Immature natural killer cell (primary cell): Measurements from ENCODE around the gene NFIA. TPM values are rescaled to one million over a fixed set of nuclear protein-coding genes. Genes with fewer than 3 reads are reported as not detected.

Experiments
- DNase-seq, 3 donors: peaks; one replicate each; pipeline ENCODE4 v3.0.0; 2022; ENCODE audit warnings: mixed read lengths in 1 of 3
- H3K27ac Mint-ChIP-seq, 6 donors: one replicate each; pipeline ENCODE4 v1.8.0; 2020; ENCODE audit warnings: mixed read lengths in 6 of 6, mild to moderate bottlenecking in 5 of 6, inconsistent platforms in 4 of 6, moderate library complexity in 3 of 6
- H3K27me3 Mint-ChIP-seq, 3 donors: one replicate each; pipeline ENCODE4 v1.8.0; 2020 to 2021; ENCODE audit warnings: low read depth in 3 of 3, mild to moderate bottlenecking in 3 of 3, mixed read lengths in 3 of 3, moderate library complexity in 3 of 3, inconsistent platforms in 1 of 3
- H3K36me3 Mint-ChIP-seq, 3 donors: one replicate each; pipeline ENCODE4 v1.8.0; 2020; ENCODE audit warnings: mixed read lengths in 3 of 3, inconsistent platforms in 2 of 3, mild to moderate bottlenecking in 2 of 3
- H3K4me1 Mint-ChIP-seq, 2 donors: one replicate each; pipeline ENCODE4 v1.8.0; 2020; ENCODE audit warnings: inconsistent platforms in 2 of 2, mild to moderate bottlenecking in 2 of 2, mixed read lengths in 2 of 2, moderate library complexity in 1 of 2
- H3K4me3 Mint-ChIP-seq, 5 donors: one replicate each; pipeline ENCODE4 v1.8.0; 2020; ENCODE audit warnings: mild to moderate bottlenecking in 5 of 5, mixed read lengths in 5 of 5, inconsistent platforms in 3 of 5, moderate library complexity in 3 of 5
- H3K9me3 Mint-ChIP-seq, 6 donors: one replicate each; pipeline ENCODE4 v1.8.0; 2020; ENCODE audit warnings: mild to moderate bottlenecking in 6 of 6, mixed read lengths in 6 of 6, inconsistent platforms in 4 of 6, moderate library complexity in 3 of 6
- polyA plus RNA-seq, 3 donors: library from polyadenylated mRNA; unstranded; fragments of 300-500 nt; fragmentation: Illumina TruSeq; gene quantifications; one replicate each; pipeline ENCODE4 v1.2.3, GENCODE V29; 2021

Gene NFIA
- polyA plus RNA-seq, 3 donors from 2014 or later = 1.7 to 11.5 (median 3.9) TPM

DNA sequence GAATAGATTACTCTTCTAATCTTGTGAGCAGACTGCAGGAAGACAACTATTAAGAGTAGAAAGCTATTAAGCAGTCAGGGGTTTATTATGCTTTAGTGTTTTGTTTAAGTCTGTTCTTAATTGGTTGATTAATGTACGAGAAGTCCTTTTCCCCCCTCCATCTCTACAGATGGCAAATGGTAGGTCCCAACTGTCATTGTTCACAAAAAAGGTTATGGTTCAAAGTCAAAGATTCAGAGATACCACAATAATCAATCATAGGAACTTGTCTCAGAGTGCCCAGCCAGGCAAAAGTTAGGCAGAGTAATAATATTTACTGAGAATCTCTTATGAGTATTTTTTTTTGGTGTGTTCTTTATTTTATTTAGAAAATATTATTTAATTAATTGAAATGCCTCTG is 26.8 kb downstream of the NFIA start:
- no peak overlapping the region for H3K27ac Mint-ChIP-seq
- no peak for DNase-seq
- H3K4me1 Mint-ChIP-seq = no peaks in the 10 kb centered on the region
- H3K27me3 Mint-ChIP-seq = peaks cover 0 to 7% (median 0%) of the 10 kb centered on the region in 3 donors
- H3K36me3 Mint-ChIP-seq = no peaks in the 10 kb centered on the region
- H3K9me3 Mint-ChIP-seq = no peaks in the 10 kb centered on the region
- H3K4me3 Mint-ChIP-seq = no peak overlapping the region

DNA sequence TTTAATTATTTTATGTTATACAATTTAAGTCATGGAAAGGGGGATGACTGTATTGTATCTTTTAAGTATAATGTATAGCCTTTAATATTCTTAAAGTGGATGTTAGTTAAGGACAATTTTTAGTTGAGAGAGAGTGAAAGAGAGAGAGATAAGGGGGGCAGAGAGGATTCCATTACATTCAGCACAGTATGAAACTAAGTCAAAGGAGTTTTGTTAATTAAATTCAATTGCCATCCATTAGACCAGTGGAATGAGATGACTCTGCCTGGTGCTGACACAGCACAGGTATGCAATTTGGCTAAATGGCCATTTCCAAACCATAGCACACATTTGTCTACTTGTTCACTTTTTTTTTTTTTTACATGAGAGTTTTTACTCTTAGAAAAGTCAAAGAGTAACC is 27.5 kb downstream of the NFIA start:
- Mint-ChIP-seq H3K36me3 (no peaks in the 10 kb centered on the region), H3K4me1 (no peaks in the 10 kb centered on the region), H3K9me3 (no peaks in the 10 kb centered on the region), H3K4me3 (no peak overlapping the region), H3K27ac (no peak overlapping the region), H3K27me3 (peaks cover 0 to 7% (median 0%) of the 10 kb centered on the region in 3 donors)
- no peak for DNase-seq

DNA sequence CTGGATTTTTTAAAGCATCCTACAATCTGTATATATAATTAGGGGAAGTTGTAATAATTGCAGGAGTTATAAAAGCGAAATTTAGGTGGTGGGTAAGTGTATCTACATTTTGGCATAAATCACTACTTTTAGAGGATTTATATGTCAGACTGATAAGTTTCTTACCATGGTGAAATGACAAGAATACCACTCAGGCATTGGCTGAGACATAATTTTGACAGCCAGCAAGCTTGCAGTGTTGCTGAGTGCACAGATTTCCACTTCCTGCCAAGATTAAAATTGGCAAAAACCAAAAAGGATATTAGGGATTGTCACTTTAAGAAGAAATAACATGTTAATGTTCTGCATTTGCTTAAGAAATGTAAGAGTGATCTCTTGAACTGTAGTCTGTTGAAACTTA is 28.2 kb downstream of the NFIA start:
- H3K4me3 Mint-ChIP-seq = no peak overlapping the region
- H3K36me3 Mint-ChIP-seq = no peaks in the 10 kb centered on the region
- DNase-seq = no peak
- H3K27ac Mint-ChIP-seq = no peak overlapping the region
- H3K9me3 Mint-ChIP-seq = no peaks in the 10 kb centered on the region
- no peaks in the 10 kb centered on the region for H3K4me1 Mint-ChIP-seq
- H3K27me3 Mint-ChIP-seq = peaks cover 0 to 7% (median 0%) of the 10 kb centered on the region in 3 donors

DNA sequence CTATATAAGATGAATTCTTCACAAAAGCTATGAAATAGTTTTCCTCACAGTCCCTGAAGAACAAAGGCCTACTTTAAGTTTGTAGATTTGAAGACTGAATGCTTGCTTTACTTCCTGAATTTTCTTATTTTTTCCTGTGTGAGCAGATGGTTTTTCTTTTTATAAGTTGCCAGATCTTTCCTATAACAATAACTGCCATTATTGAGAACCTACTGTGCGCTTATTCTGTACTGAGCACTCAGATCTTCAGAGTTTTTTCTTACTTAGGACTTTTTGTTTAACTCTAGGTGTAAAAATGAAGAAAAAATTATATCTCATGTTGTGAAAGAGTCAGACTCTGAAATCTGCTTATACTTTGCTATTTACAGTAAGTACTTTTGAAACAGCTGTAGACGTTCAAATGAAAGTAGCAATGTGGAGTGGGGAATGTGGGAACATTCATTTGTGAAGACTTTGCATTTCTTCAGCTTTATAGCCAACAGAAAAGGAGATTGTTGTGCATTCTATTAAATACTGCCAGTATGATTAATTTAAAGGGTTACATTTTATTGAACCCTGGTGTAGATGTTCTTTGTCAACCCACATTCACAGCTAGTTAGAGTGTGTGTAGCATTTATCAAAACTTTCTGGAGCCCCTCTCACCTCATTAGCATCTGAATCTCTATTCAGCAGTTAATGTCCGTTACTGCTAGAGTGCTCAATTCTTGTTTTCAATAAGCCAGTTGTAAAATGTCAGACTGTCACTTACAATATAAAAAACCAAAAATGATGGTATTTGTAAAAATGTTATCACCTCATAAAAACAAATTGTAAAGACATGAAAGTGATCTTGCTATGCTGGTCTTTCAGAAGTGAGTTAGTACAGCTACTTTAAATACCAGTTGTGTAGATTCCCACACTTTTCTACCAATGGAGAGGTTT is 29.0 kb downstream of the NFIA start:
- DNase-seq = no peak
- Mint-ChIP-seq H3K27me3 (peaks cover 0 to 7% (median 3%) of the 10 kb centered on the region in 3 donors), H3K9me3 (no peaks in the 10 kb centered on the region), H3K27ac (no peak overlapping the region), H3K4me3 (no peak overlapping the region), H3K36me3 (peaks cover 0 to 4% (median 0%) of the 10 kb centered on the region in 3 donors), H3K4me1 (no peaks in the 10 kb centered on the region)

DNA sequence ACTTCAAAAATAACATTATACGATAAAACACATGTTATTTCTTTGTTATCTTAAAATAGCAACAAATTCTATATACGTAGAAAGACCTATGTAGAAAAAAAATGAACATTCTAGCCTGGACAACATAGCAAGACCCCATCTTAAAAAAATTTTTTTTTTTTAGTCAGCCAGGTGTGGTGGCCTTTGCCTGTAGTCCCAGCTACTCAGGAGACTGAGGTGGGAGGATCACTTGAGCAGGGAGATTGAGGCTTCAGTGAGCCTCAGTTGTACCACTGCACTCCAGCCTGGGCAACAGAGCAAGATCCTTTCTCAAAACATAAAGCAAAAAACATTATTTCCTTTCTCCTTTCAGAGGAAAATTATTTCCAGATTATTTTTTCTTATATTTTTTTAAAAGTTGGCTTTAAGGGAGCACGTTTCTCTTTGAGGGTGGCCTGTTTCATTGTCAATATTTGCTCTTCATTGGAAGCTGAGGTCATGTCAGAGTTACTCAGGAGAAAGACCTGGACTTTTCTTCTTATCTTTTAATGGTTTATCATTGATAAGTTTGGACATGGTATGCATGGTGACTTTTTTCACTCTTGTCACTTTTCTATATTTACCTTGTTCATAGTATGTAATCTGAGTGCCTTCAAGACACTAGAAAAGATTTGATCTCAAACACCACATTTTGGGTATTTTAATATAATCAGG is 32.0 kb downstream of the NFIA start:
- H3K27me3 Mint-ChIP-seq = peaks cover 0 to 3% (median 2%) of the 10 kb centered on the region in 3 donors
- no peaks in the 10 kb centered on the region for H3K4me1 Mint-ChIP-seq
- no peaks in the 10 kb centered on the region for H3K9me3 Mint-ChIP-seq
- peaks cover 0 to 4% (median 0%) of the 10 kb centered on the region in 3 donors for H3K36me3 Mint-ChIP-seq
- DNase-seq = no peak
- no peak overlapping the region for H3K4me3 Mint-ChIP-seq
- no peak overlapping the region for H3K27ac Mint-ChIP-seq

DNA sequence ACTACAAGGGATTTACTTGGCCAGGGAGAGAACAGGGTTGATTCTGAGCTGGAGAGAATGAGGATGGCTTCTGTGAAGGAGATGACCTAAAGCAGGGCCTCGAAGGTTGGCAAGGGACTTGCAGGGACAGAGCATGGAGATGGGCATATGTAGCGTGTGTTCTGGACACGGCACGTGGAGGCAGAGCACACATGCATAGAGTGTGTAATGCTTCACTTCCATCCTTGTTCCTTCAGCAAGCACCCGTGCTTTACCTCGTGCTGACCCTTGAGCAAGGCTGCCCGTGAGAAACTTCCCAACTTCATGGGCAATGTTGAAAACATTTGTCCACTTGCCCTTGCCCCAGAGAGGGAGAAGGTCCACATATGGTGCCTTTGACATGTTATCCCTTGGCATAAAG is 33.1 kb downstream of the NFIA start:
- no peak overlapping the region for H3K4me3 Mint-ChIP-seq
- no peaks in the 10 kb centered on the region for H3K4me1 Mint-ChIP-seq
- H3K36me3 Mint-ChIP-seq = peaks cover 0 to 4% (median 0%) of the 10 kb centered on the region in 3 donors
- DNase-seq = no peak
- H3K27ac Mint-ChIP-seq = no peak overlapping the region
- peaks cover 0 to 3% (median 2%) of the 10 kb centered on the region in 3 donors for H3K27me3 Mint-ChIP-seq
- no peaks in the 10 kb centered on the region for H3K9me3 Mint-ChIP-seq

DNA sequence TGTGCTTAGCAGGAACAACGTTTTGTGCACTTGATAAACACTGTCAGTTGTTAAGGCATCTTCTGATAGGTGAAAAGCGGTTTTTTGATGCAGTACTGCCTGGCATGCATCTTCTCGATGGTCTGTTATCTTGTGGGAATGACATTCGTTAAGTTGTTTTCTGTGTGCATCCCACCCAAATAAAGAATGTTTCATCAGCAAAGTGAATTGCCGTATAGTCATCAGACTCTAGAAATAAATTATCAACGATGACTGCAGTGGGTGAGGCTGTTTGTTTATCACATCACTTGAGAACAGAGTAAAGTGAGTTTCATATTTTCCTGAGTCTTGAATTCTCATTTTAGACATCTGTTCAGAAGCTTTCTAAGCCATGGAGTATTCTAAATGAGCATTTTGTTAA is 34.1 kb downstream of the NFIA start:
- H3K36me3 Mint-ChIP-seq = peaks cover 0 to 4% (median 0%) of the 10 kb centered on the region in 3 donors
- peaks cover 0 to 3% (median 2%) of the 10 kb centered on the region in 3 donors for H3K27me3 Mint-ChIP-seq
- H3K4me1 Mint-ChIP-seq = no peaks in the 10 kb centered on the region
- H3K27ac Mint-ChIP-seq = no peak overlapping the region
- H3K9me3 Mint-ChIP-seq = no peaks in the 10 kb centered on the region
- DNase-seq = no peak
- no peak overlapping the region for H3K4me3 Mint-ChIP-seq

DNA sequence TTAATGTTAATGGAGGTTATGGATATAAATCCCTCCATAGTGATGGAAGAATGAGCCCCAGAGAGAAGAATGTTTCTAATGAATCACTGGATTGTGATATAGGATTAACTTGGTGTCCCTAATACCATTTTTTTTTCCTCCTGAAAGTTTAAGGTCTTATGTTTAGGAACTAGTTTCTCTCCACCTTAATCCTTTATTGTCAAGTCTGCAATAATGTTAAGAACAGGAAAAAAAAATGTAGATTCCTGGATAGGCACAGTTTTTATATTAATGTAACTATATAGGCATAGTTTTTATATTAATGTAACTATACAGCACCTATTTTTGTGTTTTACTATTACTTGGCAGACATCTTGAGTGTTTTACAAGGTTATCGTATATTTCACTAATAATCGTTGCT is 34.9 kb downstream of the NFIA start:
- peaks cover 0 to 4% (median 0%) of the 10 kb centered on the region in 3 donors for H3K36me3 Mint-ChIP-seq
- H3K27me3 Mint-ChIP-seq = peaks cover 0 to 3% (median 2%) of the 10 kb centered on the region in 3 donors
- no peak for DNase-seq
- no peak overlapping the region for H3K4me3 Mint-ChIP-seq
- no peak overlapping the region for H3K27ac Mint-ChIP-seq
- no peaks in the 10 kb centered on the region for H3K4me1 Mint-ChIP-seq
- peaks cover 0 to 2% (median 0%) of the 10 kb centered on the region in 6 donors for H3K9me3 Mint-ChIP-seq

DNA sequence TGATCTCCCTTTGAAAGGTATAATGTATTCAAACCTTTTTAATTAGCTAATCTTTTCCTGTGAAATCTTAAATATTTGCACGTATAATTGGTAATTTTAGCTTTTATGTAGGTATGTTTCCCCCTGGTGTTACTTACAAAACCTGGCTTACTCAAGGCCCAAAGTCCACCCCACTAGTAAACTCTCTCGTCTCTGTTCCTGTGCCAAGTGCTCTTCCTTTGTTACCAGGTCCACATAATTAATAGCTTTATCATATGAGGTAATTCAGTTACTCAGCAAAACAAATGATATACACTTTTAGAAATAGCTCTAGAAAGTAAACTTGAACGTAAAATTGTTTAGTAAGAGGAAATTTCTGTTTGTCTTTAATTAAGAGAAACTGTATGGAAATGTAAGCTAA is 36.7 kb downstream of the NFIA start:
- H3K4me1 Mint-ChIP-seq = no peaks in the 10 kb centered on the region
- DNase-seq = no peak
- H3K27ac Mint-ChIP-seq = no peak overlapping the region
- H3K27me3 Mint-ChIP-seq = peaks cover 0 to 3% (median 0%) of the 10 kb centered on the region in 3 donors
- no peak overlapping the region for H3K4me3 Mint-ChIP-seq
- H3K36me3 Mint-ChIP-seq = peaks cover 0 to 4% (median 0%) of the 10 kb centered on the region in 3 donors
- peaks cover 0 to 2% (median 0%) of the 10 kb centered on the region in 6 donors for H3K9me3 Mint-ChIP-seq

DNA sequence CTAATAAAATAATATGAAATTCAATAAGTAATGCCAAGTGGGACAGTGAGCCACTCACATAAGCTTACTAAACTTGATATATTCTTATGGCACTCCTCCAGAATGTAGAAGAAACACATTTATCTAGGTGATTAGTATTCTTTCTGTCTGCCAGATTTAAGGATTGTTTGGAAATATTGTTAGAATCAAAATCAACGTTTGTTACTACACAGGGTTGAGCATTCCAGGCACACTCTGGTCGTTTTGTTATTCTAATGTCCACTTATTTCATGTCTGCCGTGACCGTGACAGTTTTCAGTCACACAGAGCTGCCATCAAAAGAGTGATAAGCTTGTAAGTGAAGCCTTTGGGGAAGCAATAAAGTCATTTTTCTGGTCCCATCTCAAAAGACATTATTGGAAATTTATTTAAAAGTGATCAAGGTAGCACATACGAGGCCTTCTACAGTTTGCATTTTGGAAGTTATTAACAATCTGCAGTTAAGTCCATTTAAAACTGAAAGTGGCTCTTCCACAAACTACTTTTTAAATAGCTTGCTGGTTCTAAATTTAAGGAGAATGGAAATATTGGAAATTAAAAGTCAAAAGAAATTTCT is 38.0 kb downstream of the NFIA start:
- H3K4me3 Mint-ChIP-seq = no peak overlapping the region
- H3K27ac Mint-ChIP-seq = no peak overlapping the region
- peaks cover 0 to 3% (median 2%) of the 10 kb centered on the region in 3 donors for H3K27me3 Mint-ChIP-seq
- H3K4me1 Mint-ChIP-seq = no peaks in the 10 kb centered on the region
- peaks cover 0 to 4% (median 0%) of the 10 kb centered on the region in 3 donors for H3K36me3 Mint-ChIP-seq
- H3K9me3 Mint-ChIP-seq = peaks cover 0 to 2% (median 0%) of the 10 kb centered on the region in 6 donors
- DNase-seq = no peak

DNA sequence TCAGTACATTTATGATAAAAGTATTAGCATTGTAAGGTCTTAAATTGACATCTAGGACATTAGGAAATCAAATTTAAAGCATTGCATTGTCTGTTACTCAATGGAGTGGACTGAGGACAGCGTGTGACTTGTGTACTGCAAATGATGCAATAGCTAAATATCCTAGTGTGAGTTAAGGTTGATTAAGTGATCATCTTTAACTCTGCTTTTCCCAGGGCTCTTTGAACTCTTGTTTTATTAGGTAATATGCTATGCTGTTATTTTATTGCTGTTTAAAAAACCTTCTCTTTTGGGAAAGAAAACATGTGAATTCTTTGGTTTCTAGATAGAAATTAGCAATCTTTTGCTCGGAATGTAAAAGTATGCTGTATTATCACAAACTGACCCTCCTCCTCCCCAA is 38.6 kb downstream of the NFIA start:
- no peak for DNase-seq
- no peaks in the 10 kb centered on the region for H3K4me1 Mint-ChIP-seq
- H3K27me3 Mint-ChIP-seq = peaks cover 0 to 2% (median under 1%) of the 10 kb centered on the region in 3 donors
- no peak overlapping the region for H3K4me3 Mint-ChIP-seq
- H3K9me3 Mint-ChIP-seq = peaks cover 0 to 2% (median 0%) of the 10 kb centered on the region in 6 donors
- peaks cover 0 to under 1% (median 0%) of the 10 kb centered on the region in 3 donors for H3K36me3 Mint-ChIP-seq
- H3K27ac Mint-ChIP-seq = no peak overlapping the region

DNA sequence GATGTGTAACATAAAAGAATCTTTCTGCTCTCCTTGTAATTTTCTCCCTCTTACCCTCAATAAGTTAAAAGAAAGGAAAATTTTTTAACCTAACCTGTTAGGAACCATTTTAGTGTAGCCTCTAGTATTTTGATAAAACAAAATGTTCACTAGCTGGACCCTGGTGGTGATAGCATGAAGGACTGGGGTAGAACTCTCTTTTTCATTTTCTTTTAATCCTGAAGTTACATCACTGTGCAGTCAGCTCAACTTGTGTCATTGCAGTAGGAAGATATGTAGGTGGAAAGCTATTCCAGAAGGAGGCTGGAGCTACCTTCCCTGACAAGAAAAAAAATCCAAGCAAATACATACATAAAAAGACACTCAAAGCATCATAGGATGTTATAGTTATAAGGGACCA is 39.3 kb downstream of the NFIA start:
- H3K9me3 Mint-ChIP-seq = peaks cover 0 to 2% (median 0%) of the 10 kb centered on the region in 6 donors
- H3K27ac Mint-ChIP-seq = no peak overlapping the region
- DNase-seq = no peak
- no peak overlapping the region for H3K4me3 Mint-ChIP-seq
- no peaks in the 10 kb centered on the region for H3K4me1 Mint-ChIP-seq
- H3K36me3 Mint-ChIP-seq = no peaks in the 10 kb centered on the region
- H3K27me3 Mint-ChIP-seq = peaks cover 0 to 2% (median 0%) of the 10 kb centered on the region in 3 donors

DNA sequence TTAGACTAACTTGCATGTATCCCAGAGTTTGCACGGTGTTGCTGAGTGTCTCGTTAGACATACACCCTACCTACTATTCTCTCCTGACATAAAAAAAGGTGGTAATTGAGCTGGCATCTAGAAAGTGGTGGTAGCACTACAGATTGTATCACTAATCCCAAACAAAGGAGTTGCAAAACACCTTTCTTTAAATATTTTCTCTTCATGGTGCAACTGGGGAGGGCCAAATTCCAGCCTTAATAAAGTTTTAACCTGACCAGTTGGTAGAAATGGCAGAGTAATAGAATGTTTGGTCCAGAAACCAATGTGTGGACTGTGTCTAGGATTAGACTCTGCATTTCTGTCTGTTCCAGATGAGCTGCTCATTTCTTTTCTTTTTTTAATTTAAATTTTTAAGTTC is 40.0 kb downstream of the NFIA start:
- peaks cover 0 to 2% (median 0%) of the 10 kb centered on the region in 3 donors for H3K27me3 Mint-ChIP-seq
- no peak overlapping the region for H3K27ac Mint-ChIP-seq
- H3K4me1 Mint-ChIP-seq = no peaks in the 10 kb centered on the region
- H3K4me3 Mint-ChIP-seq = no peak overlapping the region
- H3K36me3 Mint-ChIP-seq = no peaks in the 10 kb centered on the region
- H3K9me3 Mint-ChIP-seq = peaks cover 0 to 2% (median 0%) of the 10 kb centered on the region in 6 donors
- DNase-seq = no peak

DNA sequence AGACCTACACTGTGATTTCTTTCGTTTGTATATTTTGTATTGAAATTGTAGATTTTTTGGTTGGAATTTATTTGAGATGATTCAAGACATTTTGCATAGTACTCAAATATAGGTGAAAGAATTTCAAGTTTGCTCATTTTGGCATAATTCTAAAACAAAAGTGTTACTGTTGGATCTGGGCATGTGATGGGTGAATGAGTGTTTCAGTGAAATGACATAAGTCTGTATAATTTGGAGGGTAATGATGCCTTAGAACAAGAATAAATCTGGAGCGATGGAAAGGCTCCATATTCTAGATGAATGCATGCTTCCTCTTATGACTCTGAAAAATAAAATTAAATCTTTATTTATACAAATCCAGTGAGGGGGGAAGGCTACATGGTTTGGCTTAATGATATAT is 41.0 kb downstream of the NFIA start:
- H3K9me3 Mint-ChIP-seq = peaks cover 0 to 2% (median 0%) of the 10 kb centered on the region in 6 donors
- H3K27me3 Mint-ChIP-seq = peaks cover 0 to 2% (median 0%) of the 10 kb centered on the region in 3 donors
- H3K4me3 Mint-ChIP-seq = no peak overlapping the region
- H3K27ac Mint-ChIP-seq = no peak overlapping the region
- no peaks in the 10 kb centered on the region for H3K36me3 Mint-ChIP-seq
- DNase-seq = no peak
- no peaks in the 10 kb centered on the region for H3K4me1 Mint-ChIP-seq
